Camera-type eye (tissue), 1 donor: ENCODE measurements around the gene SLC6A15. TPM values are rescaled to one million over a fixed set of nuclear protein-coding genes. Genes with fewer than 3 reads are reported as not detected.

Experiments used
- total RNA-seq: library from RNA; depleted of rRNA; stranded (reverse); fragments of >200 nt; gene quantifications from one replicate; pipeline ENCODE4 v1.2.3, GENCODE V29; 2014

The SLC6A15 gene
- total RNA-seq = 71.4 TPM

DNA sequence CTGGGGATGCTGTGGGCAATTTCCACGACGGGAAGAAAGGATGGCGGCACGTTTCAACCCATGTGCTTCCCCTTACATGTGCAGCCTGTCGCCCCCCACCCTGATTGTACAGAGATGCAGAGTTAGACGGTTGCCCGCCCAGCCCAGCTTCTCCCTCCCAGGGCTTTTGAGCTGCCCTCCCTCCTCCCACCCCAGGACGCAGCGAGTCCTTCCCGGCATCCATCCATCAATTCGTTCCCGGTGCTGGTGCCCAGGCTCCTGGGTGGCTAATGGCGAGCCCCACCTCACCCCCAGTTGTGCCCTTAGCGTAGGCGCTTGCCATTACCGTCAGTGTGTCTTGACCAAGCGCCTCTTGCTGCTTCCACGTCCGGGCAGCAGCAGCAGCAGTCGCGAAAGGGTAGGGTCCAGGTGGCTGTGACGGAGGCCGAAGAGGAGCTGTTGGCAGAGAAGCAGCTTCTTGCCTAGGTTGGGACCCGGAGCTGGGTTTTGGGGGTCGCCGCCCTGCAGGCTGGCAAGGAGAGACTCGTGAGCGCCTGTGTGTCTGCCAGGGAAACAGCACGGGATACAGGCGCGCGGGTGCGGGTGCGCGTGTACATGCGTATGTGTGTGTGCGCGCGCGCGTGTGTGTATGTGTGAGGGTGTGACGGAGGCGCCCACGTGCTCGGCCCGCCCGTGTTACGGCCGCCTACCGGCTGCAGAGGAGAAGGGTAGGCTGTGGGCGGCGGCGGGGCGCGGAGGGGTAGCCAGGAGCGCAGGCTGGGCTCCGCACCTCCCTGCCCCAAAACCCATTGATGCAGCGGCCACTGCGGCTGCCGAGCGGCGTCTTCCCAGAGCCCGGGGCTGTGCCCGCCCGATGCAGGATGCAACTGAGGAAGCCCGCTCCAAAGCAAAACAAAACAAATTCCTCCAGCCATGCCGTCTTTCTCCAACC, at the start of gene SLC6A15:
TSS of gene SLC6A15 (minus strand) at position 602 of the 931 bp plus-strand sequence. CDS start 20,679 bp downstream, outside the sequence.

Other genes starting within 250 kb of the SLC6A15 start
- gene TSPAN19, start 123.5 kb upstream of the SLC6A15 start, total RNA-seq = 0.22 TPM
- 10.1 TPM for gene LRRIQ1, start 123.6 kb upstream of the SLC6A15 start, total RNA-seq